Right lobe of liver (tissue), 4 donors: ENCODE results near the gene CSNK1G3.

Source experiments
- CTCF ChIP-seq, 4 donors: fragments of 200-600 bp in 3 of 4; fragments of 450-650 bp in 1 of 4; IDR thresholded peaks; one replicate each; pipeline versions ENCODE4 v1.5.1 to v1.8.0; 2016 to 2022; ENCODE audit warnings: antibody characterized with exemption in 4 of 4, mild to moderate bottlenecking in 2 of 4
- POLR2A ChIP-seq: fragments of 450-650 bp; IDR thresholded peaks from one replicate; pipeline ENCODE4 v1.6.1; 2017; ENCODE audit warnings: antibody characterized with exemption, mild to moderate bottlenecking
- donor health status: DM: no; HTN: no; CAD: no.
- donor health status: DM: no; HTN: no; CAD: no.
- donor health status: DM: no; HTN: yes; CAD: no.

GRCh38 chr5:123636006-123636405 is 124.0 kb downstream of the CSNK1G3 start:
- TF ChIP-seq CTCF (IDR thresholded peaks at IDR 0.05) = no peak
- no peak for TF ChIP-seq POLR2A
